Liver (tissue), 9 donors: ENCODE results near the gene NOCT. TPM values are rescaled to one million over a fixed set of nuclear protein-coding genes. Genes with fewer than 3 reads are reported as not detected.

Source experiments
- DNase-seq: peaks from one replicate; pipeline ENCODE4 v3.0.0-alpha.2; 2017; ENCODE audit warnings: low spot score
- H3K27ac ChIP-seq, 2 donors: one replicate each; pipeline ENCODE4 v1.7.0; 2013; ENCODE audit warnings: inconsistent platforms in 2 of 2, low read length in 2 of 2, control low read depth in 1 of 2, low read depth in 1 of 2, mild to moderate bottlenecking in 1 of 2
- H3K27me3 ChIP-seq, 4 donors: one replicate each; pipeline versions ENCODE4 v1.6.1 to v1.7.0; 2013; ENCODE audit warnings: low read length in 3 of 4, inconsistent platforms in 1 of 4, mild to moderate bottlenecking in 1 of 4, moderate library complexity in 1 of 4; ENCODE audit not compliant: control insufficient read depth in 4 of 4, insufficient read depth in 4 of 4
- H3K36me3 ChIP-seq, 4 donors: one replicate each; pipeline versions ENCODE4 v1.6.1 to v1.7.0; 2013; ENCODE audit warnings: low read length in 3 of 4, mild to moderate bottlenecking in 3 of 4, low read depth in 1 of 4, moderate library complexity in 1 of 4; ENCODE audit not compliant: control insufficient read depth in 4 of 4, insufficient read depth in 3 of 4
- H3K4me1 ChIP-seq, 4 donors: one replicate each; pipeline versions ENCODE4 v1.6.1 to v1.7.0; 2013; ENCODE audit warnings: low read length in 3 of 4, mild to moderate bottlenecking in 3 of 4, moderate library complexity in 1 of 4; ENCODE audit not compliant: control insufficient read depth in 4 of 4, insufficient read depth in 4 of 4
- H3K4me3 ChIP-seq, 3 donors: one replicate each; pipeline versions ENCODE4 v1.6.1 to v1.7.0; 2013; ENCODE audit warnings: low read length in 3 of 3, control low read depth in 1 of 3, low read depth in 1 of 3, mild to moderate bottlenecking in 1 of 3
- H3K9ac ChIP-seq, 2 donors: one replicate each; pipeline ENCODE4 v1.7.0; 2013; ENCODE audit warnings: low read length in 2 of 2, mild to moderate bottlenecking in 2 of 2, moderate library complexity in 2 of 2, control low read depth in 1 of 2, low read depth in 1 of 2
- H3K9me3 ChIP-seq, 4 donors: one replicate each; pipeline versions ENCODE4 v1.6.1 to v1.7.0; 2013; ENCODE audit warnings: low read length in 3 of 4; ENCODE audit not compliant: control insufficient read depth in 4 of 4
- EGR1 ChIP-seq, 2 donors: IDR thresholded peaks; 2 replicates each; pipeline ENCODE4 v1.6.1; 2016 to 2018; ENCODE audit warnings: antibody characterized with exemption in 2 of 2, low read depth in 2 of 2
- FOXA1 ChIP-seq: IDR thresholded peaks from 2 replicates; pipeline ENCODE4 v1.6.1; 2016; ENCODE audit warnings: antibody characterized with exemption
- FOXA2 ChIP-seq: IDR thresholded peaks from 2 replicates; pipeline ENCODE4 v1.6.1; 2016; ENCODE audit warnings: antibody characterized with exemption
- GABPA ChIP-seq, 2 donors: IDR thresholded peaks in 1 of 2; conservative IDR thresholded peaks in 1 of 2; 2 replicates each; pipeline ENCODE4 v1.6.1; 2016; ENCODE audit warnings: antibody characterized with exemption in 2 of 2, mild to moderate bottlenecking in 1 of 2, moderate library complexity in 1 of 2
- HNF4A ChIP-seq, 2 donors: conservative IDR thresholded peaks; 2 replicates each; pipeline ENCODE4 v1.6.1; 2016; ENCODE audit warnings: antibody characterized with exemption in 2 of 2, mild to moderate bottlenecking in 2 of 2
- HNF4G ChIP-seq: IDR thresholded peaks from 2 replicates; pipeline ENCODE4 v1.6.1; 2016; ENCODE audit warnings: antibody characterized with exemption
- JUND ChIP-seq, 2 donors: IDR thresholded peaks; 2 replicates each; pipeline ENCODE4 v1.6.1; 2016; ENCODE audit warnings: antibody characterized with exemption in 2 of 2
- MAX ChIP-seq: IDR thresholded peaks from 2 replicates; pipeline ENCODE4 v1.6.1; 2016; ENCODE audit warnings: antibody characterized with exemption
- NR2F2 ChIP-seq: IDR thresholded peaks from 2 replicates; pipeline ENCODE4 v1.6.1; 2016; ENCODE audit warnings: antibody characterized with exemption
- RAD21 ChIP-seq, 2 donors: IDR thresholded peaks; 2 replicates each; pipeline ENCODE4 v1.6.1; 2016; ENCODE audit warnings: antibody characterized with exemption in 2 of 2, mild to moderate bottlenecking in 2 of 2
- RXRA ChIP-seq, 2 donors: IDR thresholded peaks; 2 replicates each; pipeline ENCODE4 v1.6.1; 2017 to 2018; ENCODE audit warnings: antibody characterized with exemption in 2 of 2, mild to moderate bottlenecking in 1 of 2
- SP1 ChIP-seq: IDR thresholded peaks from 2 replicates; pipeline ENCODE4 v1.6.1; 2018; ENCODE audit warnings: antibody characterized with exemption, mild to moderate bottlenecking
- TAF1 ChIP-seq: conservative IDR thresholded peaks from 2 replicates; pipeline ENCODE4 v1.6.1; 2016; ENCODE audit warnings: antibody characterized with exemption, mild to moderate bottlenecking
- YY1 ChIP-seq: IDR thresholded peaks from 2 replicates; pipeline ENCODE4 v1.6.1; 2016; ENCODE audit warnings: antibody characterized with exemption, mild to moderate bottlenecking
- ZBTB33 ChIP-seq: IDR thresholded peaks from 2 replicates; pipeline ENCODE4 v1.6.1; 2016; ENCODE audit warnings: antibody characterized with exemption
- WGBS: extraction: QIAGEN DNeasy Blood & Tissue Kit; methylation state at CpG from one replicate; pipeline ENCODE4 v1.1.7; 2013; 5-methylcytosine and 5-hydroxymethylcytosine counted together
- polyA plus RNA-seq, 2 donors: library from polyadenylated mRNA; stranded (reverse) in 1 of 2; unstranded in 1 of 2; fragments of 200-250 nt in 1 of 2; fragments of >200 nt in 1 of 2; fragmentation: Nextera tagmentation in 1 of 2; extraction: Ambion mirVana in 1 of 2; gene quantifications; one replicate each; pipeline versions ENCODE4 v1.2.1 to v1.2.3, GENCODE V29; 2013 to 2015
- total RNA-seq, 2 donors: library from RNA; depleted of rRNA; stranded (reverse); fragments of >200 nt; gene quantifications; one replicate each; pipeline ENCODE4 v1.2.3, GENCODE V29; 2014
- TF ChIP-seq, protein P1 (sequence below): fragments of 150-350 bp; IDR thresholded peaks from 2 replicates; pipeline ENCODE4 v1.5.1; 2017; ENCODE audit warnings: improper control_type of control experiment, low read depth, low read length; ENCODE audit not compliant: missing input control
- TF ChIP-seq, protein P2 (sequence below): IDR thresholded peaks from 2 replicates; pipeline ENCODE4 v1.6.1; 2016; ENCODE audit warnings: antibody characterized with exemption, mild to moderate bottlenecking
- TF ChIP-seq, protein P3 (sequence below): IDR thresholded peaks from 2 replicates; pipeline ENCODE4 v1.6.1; 2016; ENCODE audit warnings: antibody characterized with exemption
- donor health status: healthy.
- donor health status: healthy.
- donor health status: healthy.
- donor health status: healthy.
- donor health status: healthy.

Gene NOCT
- total and polyA plus RNA-seq, 4 donors: 2.8 to 11.9 (median 4.3) TPM

- WGBS: 84% methylated on average over 10 of the region's 10 CpGs
- Histone ChIP-seq H3K27me3 (no peaks in the 10 kb centered on the region), H3K4me3 (no peak overlapping the region), H3K36me3 (peaks cover 2 to 27% (median 21%) of the 10 kb centered on the region in 4 donors), H3K9ac (no peak overlapping the region), H3K4me1 (no peaks in the 10 kb centered on the region), H3K9me3 (no peaks in the 10 kb centered on the region), H3K27ac (no peak overlapping the region)
- no peak for DNase-seq
- TF ChIP-seq SP1: no peak
- TF ChIP-seq TAF1: no peak
- TF ChIP-seq YY1: no peak
- TF ChIP-seq, protein P1, sequence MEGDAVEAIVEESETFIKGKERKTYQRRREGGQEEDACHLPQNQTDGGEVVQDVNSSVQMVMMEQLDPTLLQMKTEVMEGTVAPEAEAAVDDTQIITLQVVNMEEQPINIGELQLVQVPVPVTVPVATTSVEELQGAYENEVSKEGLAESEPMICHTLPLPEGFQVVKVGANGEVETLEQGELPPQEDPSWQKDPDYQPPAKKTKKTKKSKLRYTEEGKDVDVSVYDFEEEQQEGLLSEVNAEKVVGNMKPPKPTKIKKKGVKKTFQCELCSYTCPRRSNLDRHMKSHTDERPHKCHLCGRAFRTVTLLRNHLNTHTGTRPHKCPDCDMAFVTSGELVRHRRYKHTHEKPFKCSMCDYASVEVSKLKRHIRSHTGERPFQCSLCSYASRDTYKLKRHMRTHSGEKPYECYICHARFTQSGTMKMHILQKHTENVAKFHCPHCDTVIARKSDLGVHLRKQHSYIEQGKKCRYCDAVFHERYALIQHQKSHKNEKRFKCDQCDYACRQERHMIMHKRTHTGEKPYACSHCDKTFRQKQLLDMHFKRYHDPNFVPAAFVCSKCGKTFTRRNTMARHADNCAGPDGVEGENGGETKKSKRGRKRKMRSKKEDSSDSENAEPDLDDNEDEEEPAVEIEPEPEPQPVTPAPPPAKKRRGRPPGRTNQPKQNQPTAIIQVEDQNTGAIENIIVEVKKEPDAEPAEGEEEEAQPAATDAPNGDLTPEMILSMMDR: no peak
- no peak for TF ChIP-seq HNF4G
- TF ChIP-seq RXRA (IDR thresholded peaks at IDR 0.05): no peak
- no peak for TF ChIP-seq EGR1 (IDR thresholded peaks at IDR 0.05; ENCODE audit: low read depth in 2 of 2)
- no peak for TF ChIP-seq GABPA (IDR thresholded peaks at IDR 0.05 in 1 of 2, conservative IDR thresholded peaks at IDR 0.05 in 1 of 2)
- TF ChIP-seq NR2F2: no peak
- TF ChIP-seq FOXA2: no peak
- no peak for TF ChIP-seq JUND (IDR thresholded peaks at IDR 0.05)
- TF ChIP-seq MAX: no peak
- no peak for TF ChIP-seq ZBTB33
- TF ChIP-seq, protein P2, sequence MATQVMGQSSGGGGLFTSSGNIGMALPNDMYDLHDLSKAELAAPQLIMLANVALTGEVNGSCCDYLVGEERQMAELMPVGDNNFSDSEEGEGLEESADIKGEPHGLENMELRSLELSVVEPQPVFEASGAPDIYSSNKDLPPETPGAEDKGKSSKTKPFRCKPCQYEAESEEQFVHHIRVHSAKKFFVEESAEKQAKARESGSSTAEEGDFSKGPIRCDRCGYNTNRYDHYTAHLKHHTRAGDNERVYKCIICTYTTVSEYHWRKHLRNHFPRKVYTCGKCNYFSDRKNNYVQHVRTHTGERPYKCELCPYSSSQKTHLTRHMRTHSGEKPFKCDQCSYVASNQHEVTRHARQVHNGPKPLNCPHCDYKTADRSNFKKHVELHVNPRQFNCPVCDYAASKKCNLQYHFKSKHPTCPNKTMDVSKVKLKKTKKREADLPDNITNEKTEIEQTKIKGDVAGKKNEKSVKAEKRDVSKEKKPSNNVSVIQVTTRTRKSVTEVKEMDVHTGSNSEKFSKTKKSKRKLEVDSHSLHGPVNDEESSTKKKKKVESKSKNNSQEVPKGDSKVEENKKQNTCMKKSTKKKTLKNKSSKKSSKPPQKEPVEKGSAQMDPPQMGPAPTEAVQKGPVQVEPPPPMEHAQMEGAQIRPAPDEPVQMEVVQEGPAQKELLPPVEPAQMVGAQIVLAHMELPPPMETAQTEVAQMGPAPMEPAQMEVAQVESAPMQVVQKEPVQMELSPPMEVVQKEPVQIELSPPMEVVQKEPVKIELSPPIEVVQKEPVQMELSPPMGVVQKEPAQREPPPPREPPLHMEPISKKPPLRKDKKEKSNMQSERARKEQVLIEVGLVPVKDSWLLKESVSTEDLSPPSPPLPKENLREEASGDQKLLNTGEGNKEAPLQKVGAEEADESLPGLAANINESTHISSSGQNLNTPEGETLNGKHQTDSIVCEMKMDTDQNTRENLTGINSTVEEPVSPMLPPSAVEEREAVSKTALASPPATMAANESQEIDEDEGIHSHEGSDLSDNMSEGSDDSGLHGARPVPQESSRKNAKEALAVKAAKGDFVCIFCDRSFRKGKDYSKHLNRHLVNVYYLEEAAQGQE: no peak
- TF ChIP-seq, protein P3, sequence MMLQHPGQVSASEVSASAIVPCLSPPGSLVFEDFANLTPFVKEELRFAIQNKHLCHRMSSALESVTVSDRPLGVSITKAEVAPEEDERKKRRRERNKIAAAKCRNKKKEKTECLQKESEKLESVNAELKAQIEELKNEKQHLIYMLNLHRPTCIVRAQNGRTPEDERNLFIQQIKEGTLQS: no peak
Measured at GRCh38 chr4:139042981-139043460, 27.4 kb downstream of the NOCT start.

DNA sequence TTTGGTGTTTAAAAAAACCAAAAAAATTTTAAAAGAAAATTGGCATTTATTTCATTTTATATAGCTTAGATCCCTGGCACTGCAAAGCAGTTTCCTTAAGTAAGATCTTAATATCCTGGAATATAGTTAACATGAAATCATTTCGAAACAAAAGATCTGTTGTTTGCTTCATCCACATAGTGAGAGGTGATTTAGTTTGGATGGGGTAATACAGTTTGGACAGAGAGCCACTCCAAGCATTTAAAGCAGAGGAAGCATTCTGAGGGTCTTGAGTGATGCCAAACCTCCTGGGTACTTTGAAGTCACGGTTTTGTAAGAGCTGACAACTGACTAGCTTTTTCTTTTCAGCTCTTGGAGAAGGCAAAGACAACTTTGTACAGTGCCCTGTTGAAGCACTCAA, 28.7 kb downstream of the NOCT start:
- DNase-seq: no peak
- TF ChIP-seq JUND (IDR thresholded peaks at IDR 0.05) (no peak), ZBTB33 (no peak), SP1 (no peak), HNF4A (conservative IDR thresholded peaks at IDR 0.05) (no peak), RXRA (IDR thresholded peaks at IDR 0.05) (no peak), NR2F2 (no peak), RAD21 (IDR thresholded peaks at IDR 0.05) (no peak), YY1 (no peak), HNF4G (no peak), GABPA (IDR thresholded peaks at IDR 0.05 in 1 of 2, conservative IDR thresholded peaks at IDR 0.05 in 1 of 2) (no peak), FOXA1 (no peak), TAF1 (no peak), EGR1 (IDR thresholded peaks at IDR 0.05; ENCODE audit: low read depth in 2 of 2) (no peak)
- TF ChIP-seq, protein P1: no peak
- TF ChIP-seq, protein P3: no peak
- peaks cover 2 to 28% (median 22%) of the 10 kb centered on the region in 4 donors for H3K36me3 ChIP-seq
- H3K27ac ChIP-seq: no peak overlapping the region
- WGBS: 96% methylated on average over 2 of the region's 2 CpGs
- H3K4me3 ChIP-seq: no peak overlapping the region
- no peaks in the 10 kb centered on the region for H3K4me1 ChIP-seq
- no peak overlapping the region for H3K9ac ChIP-seq
- no peaks in the 10 kb centered on the region for H3K27me3 ChIP-seq
- no peaks in the 10 kb centered on the region for H3K9me3 ChIP-seq
